ENCODE measurements around the gene TMEM108.
A peak's percentile ranks its signal among the peaks of the same experiment; 100 is the strongest.

TMEM108 gene

GRCh38 chr3:133366921-133367320, 328.7 kb downstream of the TMEM108 start:
- H3K36me3 ChIP-seq (ENCODE audit: insufficient read depth, low read depth, low read length), result no peaks in the 10 kb centered on the region
- no peak overlapping the region for H3K27ac ChIP-seq (ENCODE audit: low read length)
- peaks cover 6% of the 10 kb centered on the region; the same call in 1 of the 2 replicates for H3K4me1 ChIP-seq (ENCODE audit: insufficient read depth, low read length)
- H3K27me3 ChIP-seq (ENCODE audit: insufficient read depth, low read length), result no peaks in the 10 kb centered on the region
- no peaks in the 10 kb centered on the region for H3K9me3 ChIP-seq (ENCODE audit: insufficient read depth, low read depth, low read length)
- no peak overlapping the region for H3K4me3 ChIP-seq (ENCODE audit: low read length)
- no peak overlapping the region for H3K9ac ChIP-seq (ENCODE audit: low read depth, low read length)

GRCh38 chr3:133367403-133367802, 329.2 kb downstream of the TMEM108 start:
- Histone ChIP-seq H3K4me1 (ENCODE audit: insufficient read depth, low read length) (peaks cover 4% of the 10 kb centered on the region; the same call in 1 of the 2 replicates), H3K36me3 (ENCODE audit: insufficient read depth, low read depth, low read length) (no peaks in the 10 kb centered on the region), H3K9ac (ENCODE audit: low read depth, low read length) (no peak overlapping the region), H3K4me3 (ENCODE audit: low read length) (no peak overlapping the region), H3K9me3 (ENCODE audit: insufficient read depth, low read depth, low read length) (no peaks in the 10 kb centered on the region), H3K27ac (ENCODE audit: low read length) (no peak overlapping the region), H3K27me3 (ENCODE audit: insufficient read depth, low read length) (no peaks in the 10 kb centered on the region)

- no peaks in the 10 kb centered on the region for H3K9me3 ChIP-seq (ENCODE audit: insufficient read depth, low read depth, low read length)
- H3K4me3 ChIP-seq (ENCODE audit: low read length), result no peak overlapping the region
- H3K4me1 ChIP-seq (ENCODE audit: insufficient read depth, low read length), result no peaks in the 10 kb centered on the region
- no peak overlapping the region for H3K9ac ChIP-seq (ENCODE audit: low read depth, low read length)
- H3K36me3 ChIP-seq (ENCODE audit: insufficient read depth, low read depth, low read length), result no peaks in the 10 kb centered on the region
- H3K27ac ChIP-seq (ENCODE audit: low read length), result no peak overlapping the region
- H3K27me3 ChIP-seq (ENCODE audit: insufficient read depth, low read length), result no peaks in the 10 kb centered on the region
These were observed 329.8 kb downstream of the TMEM108 start for GRCh38 chr3:133367956-133368355.

GRCh38 chr3:133368371-133369067, 330.3 kb downstream of the TMEM108 start:
- Histone ChIP-seq H3K4me1 (ENCODE audit: insufficient read depth, low read length) (no peaks in the 10 kb centered on the region), H3K9me3 (ENCODE audit: insufficient read depth, low read depth, low read length) (no peaks in the 10 kb centered on the region), H3K36me3 (ENCODE audit: insufficient read depth, low read depth, low read length) (no peaks in the 10 kb centered on the region), H3K27ac (ENCODE audit: low read length) (no peak overlapping the region), H3K9ac (ENCODE audit: low read depth, low read length) (no peak overlapping the region), H3K27me3 (ENCODE audit: insufficient read depth, low read length) (no peaks in the 10 kb centered on the region), H3K4me3 (ENCODE audit: low read length) (no peak overlapping the region)

- no peak overlapping the region for H3K9ac ChIP-seq (ENCODE audit: low read depth, low read length)
- no peaks in the 10 kb centered on the region for H3K36me3 ChIP-seq (ENCODE audit: insufficient read depth, low read depth, low read length)
- H3K4me1 ChIP-seq (ENCODE audit: insufficient read depth, low read length), result no peaks in the 10 kb centered on the region
- H3K27me3 ChIP-seq (ENCODE audit: insufficient read depth, low read length), result no peaks in the 10 kb centered on the region
- H3K27ac ChIP-seq (ENCODE audit: low read length), result no peak overlapping the region
- no peak overlapping the region for H3K4me3 ChIP-seq (ENCODE audit: low read length)
- H3K9me3 ChIP-seq (ENCODE audit: insufficient read depth, low read depth, low read length), result no peaks in the 10 kb centered on the region
These were observed 330.9 kb downstream of the TMEM108 start for GRCh38 chr3:133369068-133369440.

GRCh38 chr3:133371181-133371580, 333.0 kb downstream of the TMEM108 start:
- Histone ChIP-seq H3K27ac (ENCODE audit: low read length) (no peak overlapping the region), H3K4me3 (ENCODE audit: low read length) (no peak overlapping the region), H3K9me3 (ENCODE audit: insufficient read depth, low read depth, low read length) (no peaks in the 10 kb centered on the region), H3K4me1 (ENCODE audit: insufficient read depth, low read length) (peaks cover 10% of the 10 kb centered on the region), H3K36me3 (ENCODE audit: insufficient read depth, low read depth, low read length) (no peaks in the 10 kb centered on the region), H3K27me3 (ENCODE audit: insufficient read depth, low read length) (no peaks in the 10 kb centered on the region), H3K9ac (ENCODE audit: low read depth, low read length) (no peak overlapping the region)

- peaks cover 10% of the 10 kb centered on the region for H3K4me1 ChIP-seq (ENCODE audit: insufficient read depth, low read length)
- H3K27ac ChIP-seq (ENCODE audit: low read length), result no peak overlapping the region
- no peak overlapping the region for H3K4me3 ChIP-seq (ENCODE audit: low read length)
- no peaks in the 10 kb centered on the region for H3K9me3 ChIP-seq (ENCODE audit: insufficient read depth, low read depth, low read length)
- no peaks in the 10 kb centered on the region for H3K27me3 ChIP-seq (ENCODE audit: insufficient read depth, low read length)
- H3K9ac ChIP-seq (ENCODE audit: low read depth, low read length), result no peak overlapping the region
- no peaks in the 10 kb centered on the region for H3K36me3 ChIP-seq (ENCODE audit: insufficient read depth, low read depth, low read length)
These were observed 333.5 kb downstream of the TMEM108 start for GRCh38 chr3:133371676-133372075.

- H3K9me3 ChIP-seq (ENCODE audit: insufficient read depth, low read depth, low read length), result no peaks in the 10 kb centered on the region
- no peak overlapping the region for H3K27ac ChIP-seq (ENCODE audit: low read length)
- peaks cover 10% of the 10 kb centered on the region for H3K4me1 ChIP-seq (ENCODE audit: insufficient read depth, low read length)
- H3K9ac ChIP-seq (ENCODE audit: low read depth, low read length), result no peak overlapping the region
- H3K27me3 ChIP-seq (ENCODE audit: insufficient read depth, low read length), result no peaks in the 10 kb centered on the region
- no peaks in the 10 kb centered on the region for H3K36me3 ChIP-seq (ENCODE audit: insufficient read depth, low read depth, low read length)
- 0 out of 2 replicates have a peak overlapping the region, but pooled peaks have one; percentile 27 for H3K4me3 ChIP-seq (ENCODE audit: low read length)
These were observed 336.7 kb downstream of the TMEM108 start for GRCh38 chr3:133374708-133375402.

GRCh38 chr3:133375403-133375745, 337.2 kb downstream of the TMEM108 start:
- no peak overlapping the region for H3K9ac ChIP-seq (ENCODE audit: low read depth, low read length)
- no peaks in the 10 kb centered on the region for H3K36me3 ChIP-seq (ENCODE audit: insufficient read depth, low read depth, low read length)
- no peaks in the 10 kb centered on the region for H3K27me3 ChIP-seq (ENCODE audit: insufficient read depth, low read length)
- H3K4me3 ChIP-seq (ENCODE audit: low read length), result 0 out of 2 replicates have a peak overlapping the region, but pooled peaks have one; percentile 27
- no peaks in the 10 kb centered on the region for H3K9me3 ChIP-seq (ENCODE audit: insufficient read depth, low read depth, low read length)
- peaks cover 10% of the 10 kb centered on the region for H3K4me1 ChIP-seq (ENCODE audit: insufficient read depth, low read length)
- H3K27ac ChIP-seq (ENCODE audit: low read length), result no peak overlapping the region

GRCh38 chr3:133376810-133377209, 338.6 kb downstream of the TMEM108 start:
- no peak overlapping the region for H3K9ac ChIP-seq (ENCODE audit: low read depth, low read length)
- no peak overlapping the region for H3K4me3 ChIP-seq (ENCODE audit: low read length)
- peaks cover 10% of the 10 kb centered on the region for H3K4me1 ChIP-seq (ENCODE audit: insufficient read depth, low read length)
- no peak overlapping the region for H3K27ac ChIP-seq (ENCODE audit: low read length)
- no peaks in the 10 kb centered on the region for H3K27me3 ChIP-seq (ENCODE audit: insufficient read depth, low read length)
- no peaks in the 10 kb centered on the region for H3K9me3 ChIP-seq (ENCODE audit: insufficient read depth, low read depth, low read length)
- H3K36me3 ChIP-seq (ENCODE audit: insufficient read depth, low read depth, low read length), result no peaks in the 10 kb centered on the region

- no peak overlapping the region for H3K4me3 ChIP-seq (ENCODE audit: low read length)
- no peaks in the 10 kb centered on the region for H3K27me3 ChIP-seq (ENCODE audit: insufficient read depth, low read length)
- no peaks in the 10 kb centered on the region for H3K36me3 ChIP-seq (ENCODE audit: insufficient read depth, low read depth, low read length)
- H3K27ac ChIP-seq (ENCODE audit: low read length), result no peak overlapping the region
- H3K9me3 ChIP-seq (ENCODE audit: insufficient read depth, low read depth, low read length), result no peaks in the 10 kb centered on the region
- H3K9ac ChIP-seq (ENCODE audit: low read depth, low read length), result no peak overlapping the region
- peaks cover 10% of the 10 kb centered on the region for H3K4me1 ChIP-seq (ENCODE audit: insufficient read depth, low read length)
These were observed 339.2 kb downstream of the TMEM108 start for GRCh38 chr3:133377396-133377795.

- H3K9ac ChIP-seq (ENCODE audit: low read depth, low read length), result no peak overlapping the region
- no peak overlapping the region for H3K27ac ChIP-seq (ENCODE audit: low read length)
- H3K4me3 ChIP-seq (ENCODE audit: low read length), result no peak overlapping the region
- H3K9me3 ChIP-seq (ENCODE audit: insufficient read depth, low read depth, low read length), result no peaks in the 10 kb centered on the region
- H3K36me3 ChIP-seq (ENCODE audit: insufficient read depth, low read depth, low read length), result no peaks in the 10 kb centered on the region
- H3K4me1 ChIP-seq (ENCODE audit: insufficient read depth, low read length), result peaks cover 6% of the 10 kb centered on the region
- no peaks in the 10 kb centered on the region for H3K27me3 ChIP-seq (ENCODE audit: insufficient read depth, low read length)
These were observed 341.7 kb downstream of the TMEM108 start for GRCh38 chr3:133379926-133380325.

Data from iPS-20b (cell line).